Tibial nerve (tissue), 4 donors: ENCODE measurements around the gene CPSF7. TPM values are rescaled to one million over a fixed set of nuclear protein-coding genes. Genes with fewer than 3 reads are reported as not detected.

Experiments used
- DNase-seq, 2 donors: peaks; one replicate each; pipeline ENCODE4 v3.0.0-alpha.2; 2019; ENCODE audit warnings: low spot score in 2 of 2
- H3K27ac ChIP-seq, 4 donors: fragments of 200-600 bp; sonication (generic) in 3 of 4; one replicate each; pipeline ENCODE4 v1.5.1; 2017 to 2019; ENCODE audit warnings: mild to moderate bottlenecking in 1 of 4
- H3K27me3 ChIP-seq, 2 donors: fragments of 200-600 bp; sonication (generic) in 1 of 2; one replicate each; pipeline versions ENCODE4 v1.5.1 to v1.6.0; 2017 to 2019
- H3K36me3 ChIP-seq, 3 donors: fragments of 200-600 bp; sonication (generic); one replicate each; pipeline ENCODE4 v1.5.1; 2018 to 2019
- H3K4me1 ChIP-seq, 4 donors: fragments of 200-600 bp; sonication (generic) in 3 of 4; one replicate each; pipeline ENCODE4 v1.5.1; 2017 to 2019
- H3K4me3 ChIP-seq, 4 donors: fragments of 200-600 bp; sonication (generic) in 3 of 4; one replicate each; pipeline ENCODE4 v1.5.1; 2017 to 2019; ENCODE audit warnings: mild to moderate bottlenecking in 1 of 4, moderate library complexity in 1 of 4
- H3K9me3 ChIP-seq, 4 donors: fragments of 200-600 bp; sonication (generic) in 3 of 4; one replicate each; pipeline ENCODE4 v1.5.1; 2017 to 2019
- CTCF ChIP-seq, 5 experiments: fragments of 200-600 bp in 3 of 5; fragments of 450-650 bp in 2 of 5; sonication (generic) in 3 of 5; IDR thresholded peaks; one replicate each; pipeline ENCODE4 v1.5.1; 2016 to 2019; ENCODE audit warnings: antibody characterized with exemption in 5 of 5, mild to moderate bottlenecking in 3 of 5, moderate library complexity in 2 of 5
- EP300 ChIP-seq, 2 donors: sonication (generic); formaldehyde crosslinking; IDR thresholded peaks; one replicate each; pipeline ENCODE4 v1.6.1; 2017; ENCODE audit warnings: antibody characterized with exemption in 2 of 2, mild to moderate bottlenecking in 1 of 2
- POLR2A ChIP-seq, 2 donors: fragments of 450-650 bp; IDR thresholded peaks; one replicate each; pipeline ENCODE4 v1.6.1; 2017; ENCODE audit warnings: antibody characterized with exemption in 2 of 2, mild to moderate bottlenecking in 2 of 2, moderate library complexity in 2 of 2
- WGBS, 2 donors: methylation state at CpG; one replicate each; pipeline ENCODE4 v1.1.5; 2018; 5-methylcytosine and 5-hydroxymethylcytosine counted together
- total RNA-seq, 4 donors: library from RNA; depleted of rRNA; stranded (reverse); fragments of >200 nt; gene quantifications; one replicate each; pipeline ENCODE4 v1.1.0, GENCODE V29; 2016

The CPSF7 gene
- total RNA-seq, 4 donors from 2014 or later = 38.1 to 48.6 (median 44.7) TPM

GRCh38 chr11:61357894-61358239, 71.9 kb downstream of the CPSF7 start:
- no peak for DNase-seq
- TF ChIP-seq POLR2A (IDR thresholded peaks at IDR 0.05) (no peak), EP300 (IDR thresholded peaks at IDR 0.05) (no peak), CTCF (IDR thresholded peaks at IDR 0.05) (no peak)
- no peaks in the 10 kb centered on the region for H3K27me3 ChIP-seq
- no peaks in the 10 kb centered on the region for H3K9me3 ChIP-seq
- 88 to 98% methylated on average over 6 of the region's 6 CpGs for WGBS, 2 donors
- no peak overlapping the region for H3K4me3 ChIP-seq
- peaks cover 0 to 29% (median 16%) of the 10 kb centered on the region in 4 donors for H3K4me1 ChIP-seq
- peaks cover 0 to 37% (median 5%) of the 10 kb centered on the region in 3 donors for H3K36me3 ChIP-seq
- no peak overlapping the region for H3K27ac ChIP-seq

GRCh38 chr11:61357233-61357893, 72.4 kb downstream of the CPSF7 start:
- DNase-seq = no peak
- peaks cover 0 to 42% (median 5%) of the 10 kb centered on the region in 3 donors for H3K36me3 ChIP-seq
- peak overlapping the region in 1 of 4 donors; percentile 64 for H3K27ac ChIP-seq
- H3K9me3 ChIP-seq = no peaks in the 10 kb centered on the region
- H3K4me1 ChIP-seq = peaks cover 0 to 26% (median 14%) of the 10 kb centered on the region in 4 donors
- TF ChIP-seq POLR2A (IDR thresholded peaks at IDR 0.05) (no peak), CTCF (IDR thresholded peaks at IDR 0.05) (no peak)
- H3K27me3 ChIP-seq = no peaks in the 10 kb centered on the region
- no peak overlapping the region for H3K4me3 ChIP-seq
- 81 to 92% methylated on average over 9 of the region's 9 CpGs for WGBS, 2 donors

GRCh38 chr11:61356706-61357105, 73.1 kb downstream of the CPSF7 start:
- 90 to 97% methylated on average over 4 of the region's 4 CpGs for WGBS, 2 donors
- H3K36me3 ChIP-seq = peaks cover 0 to 49% (median 7%) of the 10 kb centered on the region in 3 donors
- H3K27me3 ChIP-seq = no peaks in the 10 kb centered on the region
- no peak for DNase-seq
- peaks cover 0 to 26% (median 14%) of the 10 kb centered on the region in 4 donors for H3K4me1 ChIP-seq
- TF ChIP-seq CTCF (IDR thresholded peaks at IDR 0.05) (no peak), EP300 (IDR thresholded peaks at IDR 0.05) (no peak), POLR2A (IDR thresholded peaks at IDR 0.05) (no peak)
- peak overlapping the region in 1 of 4 donors; percentile 47 for H3K27ac ChIP-seq
- H3K4me3 ChIP-seq = no peak overlapping the region
- H3K9me3 ChIP-seq = no peaks in the 10 kb centered on the region

- TF ChIP-seq POLR2A (IDR thresholded peaks at IDR 0.05) = no peak
- no peak for TF ChIP-seq EP300 (IDR thresholded peaks at IDR 0.05)
- TF ChIP-seq CTCF (IDR thresholded peaks at IDR 0.05) = no peak
- H3K4me1 ChIP-seq = peaks cover 0 to 9% (median 2%) of the 10 kb centered on the region in 4 donors
- H3K4me3 ChIP-seq = no peak overlapping the region
- H3K36me3 ChIP-seq = peaks cover 0 to 71% (median 8%) of the 10 kb centered on the region in 3 donors
- no peaks in the 10 kb centered on the region for H3K9me3 ChIP-seq
- no peak for DNase-seq
- no peak overlapping the region for H3K27ac ChIP-seq
- 83 to 87% methylated on average over 2 of the region's 2 CpGs for WGBS, 2 donors
- H3K27me3 ChIP-seq = no peaks in the 10 kb centered on the region
These were observed 75.6 kb downstream of the CPSF7 start for GRCh38 chr11:61354208-61354607.

- DNase-seq = no peak
- TF ChIP-seq EP300 (IDR thresholded peaks at IDR 0.05) = no peak
- no peak for TF ChIP-seq CTCF (IDR thresholded peaks at IDR 0.05)
- no peak for TF ChIP-seq POLR2A (IDR thresholded peaks at IDR 0.05)
- H3K4me1 ChIP-seq = peaks cover 0 to 9% (median 1%) of the 10 kb centered on the region in 4 donors
- no peak overlapping the region for H3K4me3 ChIP-seq
- no peaks in the 10 kb centered on the region for H3K27me3 ChIP-seq
- peaks cover 0 to 79% (median 8%) of the 10 kb centered on the region in 3 donors for H3K36me3 ChIP-seq
- WGBS, 2 donors = 84 to 88% methylated on average over 15 of the region's 15 CpGs
- no peaks in the 10 kb centered on the region for H3K9me3 ChIP-seq
- H3K27ac ChIP-seq = no peak overlapping the region
These were observed 76.4 kb downstream of the CPSF7 start for GRCh38 chr11:61353131-61354067.
